Glutamatergic neuron (in vitro differentiated cells): ENCODE data around the gene MMUT. TPM values are rescaled to one million over a fixed set of nuclear protein-coding genes. Genes with fewer than 3 reads are reported as not detected.
"Not testable (repeated sequence)": the region's sequence is repeated elsewhere in the genome, so short reads cannot be mapped to it uniquely, and the experiment has no call there.

ENCODE experiments used
- DNase-seq: peaks from one replicate; pipeline ENCODE4 v3.0.0; 2022
- H3K27ac Mint-ChIP-seq: one replicate; pipeline ENCODE4 v1.8.0; 2020; ENCODE audit warnings: mild to moderate bottlenecking, mixed read lengths, inconsistent platforms; ENCODE audit not compliant: unreplicated experiment
- H3K27me3 Mint-ChIP-seq: one replicate; pipeline ENCODE4 v1.8.0; 2020; ENCODE audit warnings: mild to moderate bottlenecking, moderate library complexity, mixed read lengths, inconsistent platforms; ENCODE audit not compliant: unreplicated experiment
- H3K36me3 Mint-ChIP-seq: one replicate; pipeline ENCODE4 v1.8.0; 2020; ENCODE audit warnings: mild to moderate bottlenecking, mixed read lengths, inconsistent platforms; ENCODE audit not compliant: unreplicated experiment
- H3K4me1 Mint-ChIP-seq: one replicate; pipeline ENCODE4 v1.8.0; 2020; ENCODE audit warnings: mild to moderate bottlenecking, low read depth, mixed read lengths, inconsistent platforms; ENCODE audit not compliant: unreplicated experiment
- H3K4me3 Mint-ChIP-seq: one replicate; pipeline ENCODE4 v1.8.0; 2020; ENCODE audit warnings: mild to moderate bottlenecking, mixed read lengths, inconsistent platforms; ENCODE audit not compliant: unreplicated experiment
- H3K9me3 Mint-ChIP-seq: one replicate; pipeline ENCODE4 v1.8.0; 2020; ENCODE audit warnings: mild to moderate bottlenecking, moderate library complexity, mixed read lengths, inconsistent platforms; ENCODE audit not compliant: unreplicated experiment
- total RNA-seq: library from RNA; stranded (reverse); fragmentation: NEBNext Ultra II Directional; extraction: Animal tissue kit (Norgen Biotek cat#: 25700); gene quantifications from one replicate; pipeline ENCODE4 v1.2.1, GENCODE V29; 2021; ENCODE audit not compliant: unreplicated experiment
- TF ChIP-seq, protein P1 (sequence below): fragments of 200-600 bp; sonication (generic); IDR thresholded peaks from one replicate; pipeline ENCODE4 v1.5.0; 2021; ENCODE audit not compliant: partially characterized antibody, unreplicated experiment

The MMUT gene
- total RNA-seq, 1 donor from 2014 or later, result 21.9 TPM

DNA sequence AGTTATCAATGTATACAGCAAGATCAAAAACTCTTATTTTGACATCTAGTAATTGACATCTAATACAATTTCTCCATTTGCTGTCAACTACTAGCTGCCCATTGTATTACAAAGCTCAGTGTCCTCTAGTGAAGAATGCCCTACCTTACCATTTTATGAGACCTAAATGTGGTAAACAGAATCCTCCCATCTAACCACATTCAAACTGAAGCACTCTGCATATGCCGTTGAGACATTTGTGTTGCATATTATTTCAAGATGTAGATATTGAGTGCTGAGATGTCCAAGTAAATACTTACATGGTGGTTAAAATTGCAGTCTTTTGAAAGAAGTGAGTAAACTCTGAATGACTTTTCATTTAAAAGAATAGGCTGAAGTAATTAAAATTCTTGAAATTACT lies 36.1 kb upstream of the MMUT start:
- Mint-ChIP-seq H3K4me1 (no peaks in the 10 kb centered on the region), H3K4me3 (no peak overlapping the region), H3K9me3 (no peaks in the 10 kb centered on the region), H3K36me3 (no peaks in the 10 kb centered on the region), H3K27me3 (no peaks in the 10 kb centered on the region), H3K27ac (no peak overlapping the region)
- no peak for DNase-seq
- TF ChIP-seq, protein P1, sequence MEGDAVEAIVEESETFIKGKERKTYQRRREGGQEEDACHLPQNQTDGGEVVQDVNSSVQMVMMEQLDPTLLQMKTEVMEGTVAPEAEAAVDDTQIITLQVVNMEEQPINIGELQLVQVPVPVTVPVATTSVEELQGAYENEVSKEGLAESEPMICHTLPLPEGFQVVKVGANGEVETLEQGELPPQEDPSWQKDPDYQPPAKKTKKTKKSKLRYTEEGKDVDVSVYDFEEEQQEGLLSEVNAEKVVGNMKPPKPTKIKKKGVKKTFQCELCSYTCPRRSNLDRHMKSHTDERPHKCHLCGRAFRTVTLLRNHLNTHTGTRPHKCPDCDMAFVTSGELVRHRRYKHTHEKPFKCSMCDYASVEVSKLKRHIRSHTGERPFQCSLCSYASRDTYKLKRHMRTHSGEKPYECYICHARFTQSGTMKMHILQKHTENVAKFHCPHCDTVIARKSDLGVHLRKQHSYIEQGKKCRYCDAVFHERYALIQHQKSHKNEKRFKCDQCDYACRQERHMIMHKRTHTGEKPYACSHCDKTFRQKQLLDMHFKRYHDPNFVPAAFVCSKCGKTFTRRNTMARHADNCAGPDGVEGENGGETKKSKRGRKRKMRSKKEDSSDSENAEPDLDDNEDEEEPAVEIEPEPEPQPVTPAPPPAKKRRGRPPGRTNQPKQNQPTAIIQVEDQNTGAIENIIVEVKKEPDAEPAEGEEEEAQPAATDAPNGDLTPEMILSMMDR, result no peak

DNA sequence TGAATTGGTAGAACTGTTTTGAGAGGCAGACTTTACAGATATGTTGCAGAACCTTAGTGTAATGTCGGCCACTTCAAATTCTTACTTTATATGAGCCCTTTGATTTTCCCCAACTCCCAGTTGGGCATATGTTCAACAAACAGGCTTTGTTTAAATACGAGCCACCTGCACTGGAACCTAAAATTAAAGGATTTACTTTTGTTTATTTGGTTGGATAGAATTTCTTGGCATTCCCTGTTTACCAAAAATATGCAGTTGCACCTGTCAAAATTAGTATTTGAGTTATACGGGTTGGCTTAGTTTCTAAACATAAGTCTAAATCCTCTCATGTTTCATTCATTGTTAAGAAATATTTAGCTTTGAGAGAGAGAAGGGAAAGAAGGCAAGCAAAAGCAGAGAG lies 34.3 kb upstream of the MMUT start:
- no peak for DNase-seq

DNA sequence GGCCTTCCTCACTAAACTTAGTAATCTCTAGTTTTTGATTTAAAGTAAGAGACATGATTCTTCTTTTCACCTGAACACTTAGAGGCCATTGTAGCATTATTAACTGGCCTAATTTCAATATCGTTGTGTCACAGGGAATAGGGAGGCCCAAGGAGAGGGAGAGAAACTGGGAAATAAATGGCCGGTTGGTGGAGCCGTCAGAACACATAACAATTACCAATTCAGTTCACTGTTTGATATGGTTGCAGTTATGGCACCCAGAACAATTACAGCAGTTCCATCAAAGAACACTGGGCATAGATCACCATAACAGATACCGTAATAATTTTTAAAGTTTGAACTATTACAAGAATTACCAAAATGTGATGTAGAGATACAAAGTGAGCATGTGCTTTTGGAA lies 27.6 kb upstream of the MMUT start:
- H3K4me1 Mint-ChIP-seq, result no peaks in the 10 kb centered on the region
- no peaks in the 10 kb centered on the region for H3K36me3 Mint-ChIP-seq
- H3K4me3 Mint-ChIP-seq, result no peak overlapping the region
- H3K27ac Mint-ChIP-seq, result no peak overlapping the region
- peaks cover 2% of the 10 kb centered on the region for H3K27me3 Mint-ChIP-seq
- H3K9me3 Mint-ChIP-seq, result no peaks in the 10 kb centered on the region
- TF ChIP-seq, protein P1, result no peak
- DNase-seq, result no peak

More for the DNA sequence above, 34.3 kb upstream of the MMUT start:
- H3K4me3 Mint-ChIP-seq, result no peak overlapping the region
- H3K27ac Mint-ChIP-seq, result no peak overlapping the region
- H3K4me1 Mint-ChIP-seq, result no peaks in the 10 kb centered on the region
- H3K36me3 Mint-ChIP-seq, result no peaks in the 10 kb centered on the region
- no peaks in the 10 kb centered on the region for H3K9me3 Mint-ChIP-seq
- peaks cover 2% of the 10 kb centered on the region for H3K27me3 Mint-ChIP-seq
- TF ChIP-seq, protein P1, result no peak

DNA sequence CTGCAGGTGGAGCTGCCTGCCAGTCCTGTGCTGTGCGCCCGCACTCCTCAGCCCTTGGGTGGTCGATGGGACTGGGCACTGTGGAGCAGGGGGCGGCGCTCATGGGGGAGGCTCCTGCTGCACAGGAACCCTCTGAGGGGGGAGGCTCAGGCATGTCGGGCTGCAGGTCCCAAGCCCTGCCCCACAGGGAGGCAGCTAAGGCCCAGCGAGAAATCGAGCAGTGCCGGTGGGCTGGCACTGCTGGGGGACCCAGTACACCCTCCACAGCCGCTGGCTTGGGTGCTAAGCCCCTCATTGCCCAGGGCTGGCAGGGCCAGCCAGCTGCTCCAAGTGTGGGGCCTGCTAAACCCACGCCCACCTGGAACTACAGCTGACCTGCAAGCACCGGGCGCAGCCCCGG lies 20.3 kb upstream of the MMUT start:
- not testable (repeated sequence) for H3K4me3 Mint-ChIP-seq, H3K9me3 Mint-ChIP-seq, DNase-seq, H3K27ac Mint-ChIP-seq, H3K27me3 Mint-ChIP-seq, H3K4me1 Mint-ChIP-seq, H3K36me3 Mint-ChIP-seq

DNA sequence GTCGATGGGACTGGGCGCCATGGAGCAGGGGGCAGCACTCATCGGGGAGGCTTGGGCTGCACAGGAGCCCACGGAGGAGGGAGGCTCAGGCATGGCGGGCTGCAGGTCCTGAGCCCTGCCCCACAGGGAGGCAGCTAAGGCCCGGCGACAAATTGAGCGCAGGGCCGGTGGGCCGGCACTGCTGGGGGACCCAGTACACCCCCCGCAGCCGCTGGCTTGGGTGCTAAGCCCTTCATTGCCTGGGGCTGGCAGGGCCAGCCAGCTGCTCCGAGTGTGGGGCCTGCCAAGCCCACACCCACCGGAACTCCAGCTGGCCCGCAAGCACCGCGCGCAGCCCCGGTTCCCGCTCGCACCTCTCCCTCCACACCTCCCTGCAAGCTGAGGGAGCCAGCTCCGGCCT lies 18.8 kb upstream of the MMUT start:
- H3K27me3 Mint-ChIP-seq, H3K9me3 Mint-ChIP-seq, H3K27ac Mint-ChIP-seq, H3K4me1 Mint-ChIP-seq, DNase-seq, H3K4me3 Mint-ChIP-seq, H3K36me3 Mint-ChIP-seq: not testable (repeated sequence)

DNA sequence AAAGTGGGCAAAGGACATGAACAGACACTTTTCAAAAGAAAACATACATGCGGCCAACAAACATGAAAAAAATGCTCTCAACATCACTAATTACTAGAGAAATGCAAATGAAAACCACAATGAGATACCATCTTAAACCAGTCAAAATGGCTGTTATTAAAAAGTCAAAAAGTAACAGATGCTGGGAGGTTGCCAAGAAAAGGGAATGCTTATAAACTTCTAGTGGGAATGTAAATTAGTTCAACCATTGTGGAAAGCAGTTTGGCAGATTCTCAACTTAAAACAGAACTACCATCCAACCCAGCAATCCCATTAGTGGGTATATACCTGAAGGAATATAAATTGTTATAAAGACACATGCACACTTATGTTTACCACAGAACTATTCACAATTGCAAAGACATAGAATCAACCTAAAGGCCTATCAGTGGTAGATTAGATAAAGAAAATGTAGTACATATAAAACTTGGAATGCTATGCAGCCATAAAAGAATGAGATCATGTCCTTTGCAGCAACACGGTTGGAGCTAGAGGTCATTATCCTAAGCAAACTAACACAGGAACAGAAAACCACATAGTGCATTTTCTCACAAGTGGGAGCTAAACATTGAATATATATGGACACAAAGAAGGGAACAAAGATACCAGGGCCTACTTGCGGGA lies 16.4 kb upstream of the MMUT start:
- TF ChIP-seq, protein P1, result no peak
- no peak for DNase-seq
- Mint-ChIP-seq H3K27me3 (no peaks in the 10 kb centered on the region), H3K9me3 (peaks cover 5% of the 10 kb centered on the region), H3K4me3 (no peak overlapping the region), H3K27ac (no peak overlapping the region), H3K36me3 (peaks cover 7% of the 10 kb centered on the region), H3K4me1 (no peaks in the 10 kb centered on the region)

DNA sequence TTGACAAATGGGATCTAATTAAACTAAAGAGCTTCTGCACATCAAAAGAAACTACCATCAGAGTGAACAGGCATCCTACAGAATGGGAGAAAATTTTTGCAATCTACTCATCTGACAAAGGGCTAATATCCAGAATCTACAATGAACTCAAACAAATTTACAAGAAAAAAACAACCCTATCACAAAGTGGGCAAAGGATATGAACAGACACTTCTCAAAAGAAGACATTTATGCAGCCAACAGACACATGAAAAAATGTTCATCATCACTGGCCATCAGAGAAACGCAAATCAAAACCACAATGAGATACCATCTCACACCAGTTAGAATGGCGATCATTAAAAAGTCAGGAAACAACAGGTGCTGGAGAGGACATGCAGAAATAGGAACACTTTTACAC lies 13.5 kb upstream of the MMUT start:
- H3K4me3 Mint-ChIP-seq, H3K27ac Mint-ChIP-seq, DNase-seq, H3K4me1 Mint-ChIP-seq, H3K27me3 Mint-ChIP-seq, H3K9me3 Mint-ChIP-seq, H3K36me3 Mint-ChIP-seq: not testable (repeated sequence)
